Measurements from ENCODE around the gene SCAMP2. TPM values are rescaled to one million over a fixed set of nuclear protein-coding genes. Genes with fewer than 3 reads are reported as not detected.

Gene SCAMP2
- total and polyA plus RNA-seq, 10 of the 15 experiments (the other 5 are each of a cell fraction or from before 2014, with no cell fraction given) = 10.9 to 158 (median 99.6) TPM

- no peak for TF ChIP-seq CEBPZ (IDR thresholded peaks at IDR 0.05; ENCODE audit: low read depth, low read length)
- TF ChIP-seq BHLHE40 (IDR thresholded peaks at IDR 0.05; ENCODE audit: borderline replicate concordance in 1 of 2, low read depth in 2 of 2, low read length in 1 of 2) = no peak
- no peak for TF ChIP-seq NFIC (IDR thresholded peaks at IDR 0.05; ENCODE audit: low read depth, low read length)
- TF ChIP-seq SP1 (IDR thresholded peaks at IDR 0.05; ENCODE audit: low read depth, low read length) = no peak
- TF ChIP-seq ZBTB33 (IDR thresholded peaks at IDR 0.05) = no peak
- no peak for TF ChIP-seq SMAD1 (IDR thresholded peaks at IDR 0.05; ENCODE audit: low read depth, partially characterized antibody)
- TF ChIP-seq USF2 (IDR thresholded peaks at IDR 0.05; ENCODE audit: borderline replicate concordance, low read depth, low read length) = no peak
These were observed 18.6 kb downstream of the SCAMP2 start (continued) for GRCh38 chr15:74854453-74855022.
